ENCODE results near the gene RNF130.

RNF130 gene, protein sequence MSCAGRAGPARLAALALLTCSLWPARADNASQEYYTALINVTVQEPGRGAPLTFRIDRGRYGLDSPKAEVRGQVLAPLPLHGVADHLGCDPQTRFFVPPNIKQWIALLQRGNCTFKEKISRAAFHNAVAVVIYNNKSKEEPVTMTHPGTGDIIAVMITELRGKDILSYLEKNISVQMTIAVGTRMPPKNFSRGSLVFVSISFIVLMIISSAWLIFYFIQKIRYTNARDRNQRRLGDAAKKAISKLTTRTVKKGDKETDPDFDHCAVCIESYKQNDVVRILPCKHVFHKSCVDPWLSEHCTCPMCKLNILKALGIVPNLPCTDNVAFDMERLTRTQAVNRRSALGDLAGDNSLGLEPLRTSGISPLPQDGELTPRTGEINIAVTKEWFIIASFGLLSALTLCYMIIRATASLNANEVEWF

DNA sequence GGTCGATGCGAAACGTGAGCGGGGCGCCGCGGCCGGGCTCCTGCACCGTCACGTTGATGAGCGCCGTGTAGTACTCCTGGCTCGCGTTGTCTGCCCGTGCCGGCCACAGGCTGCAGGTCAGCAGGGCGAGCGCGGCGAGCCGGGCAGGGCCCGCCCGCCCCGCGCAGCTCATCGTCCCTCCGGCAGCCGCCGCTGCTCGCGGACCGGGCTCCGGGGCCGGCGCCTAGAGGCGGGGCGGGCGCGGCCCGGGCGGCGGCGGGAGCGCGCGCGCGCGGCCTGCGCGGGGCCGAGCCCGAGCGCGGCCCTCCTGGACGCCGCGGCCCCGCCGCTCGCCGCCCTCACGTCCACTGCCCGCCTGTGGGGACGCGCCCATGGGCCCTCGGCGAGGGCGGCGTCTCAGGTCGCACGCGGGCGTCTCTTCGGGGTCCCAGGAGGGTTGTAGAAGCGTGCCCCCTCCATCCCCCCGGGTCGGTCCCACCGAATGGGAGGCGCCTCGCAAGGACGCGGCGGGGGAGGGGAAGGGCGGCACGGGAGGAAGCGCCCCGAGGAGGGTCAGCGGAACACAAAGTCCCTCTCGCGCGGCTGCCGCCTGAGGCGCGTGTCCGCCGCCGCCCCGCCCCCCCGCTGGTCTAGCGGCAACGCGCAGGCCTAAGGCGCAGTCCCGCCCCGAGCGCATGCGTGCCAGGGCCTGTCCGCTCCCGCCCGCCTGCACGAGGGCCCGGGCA, at the start of gene RNF130:
Gene RNF130, minus strand, starts transcription at position 229 of the 725 bp plus-strand sequence. Its CDS starts 57 bp downstream, at position 172.
- DNase-seq: peak; percentile 33

DNA sequence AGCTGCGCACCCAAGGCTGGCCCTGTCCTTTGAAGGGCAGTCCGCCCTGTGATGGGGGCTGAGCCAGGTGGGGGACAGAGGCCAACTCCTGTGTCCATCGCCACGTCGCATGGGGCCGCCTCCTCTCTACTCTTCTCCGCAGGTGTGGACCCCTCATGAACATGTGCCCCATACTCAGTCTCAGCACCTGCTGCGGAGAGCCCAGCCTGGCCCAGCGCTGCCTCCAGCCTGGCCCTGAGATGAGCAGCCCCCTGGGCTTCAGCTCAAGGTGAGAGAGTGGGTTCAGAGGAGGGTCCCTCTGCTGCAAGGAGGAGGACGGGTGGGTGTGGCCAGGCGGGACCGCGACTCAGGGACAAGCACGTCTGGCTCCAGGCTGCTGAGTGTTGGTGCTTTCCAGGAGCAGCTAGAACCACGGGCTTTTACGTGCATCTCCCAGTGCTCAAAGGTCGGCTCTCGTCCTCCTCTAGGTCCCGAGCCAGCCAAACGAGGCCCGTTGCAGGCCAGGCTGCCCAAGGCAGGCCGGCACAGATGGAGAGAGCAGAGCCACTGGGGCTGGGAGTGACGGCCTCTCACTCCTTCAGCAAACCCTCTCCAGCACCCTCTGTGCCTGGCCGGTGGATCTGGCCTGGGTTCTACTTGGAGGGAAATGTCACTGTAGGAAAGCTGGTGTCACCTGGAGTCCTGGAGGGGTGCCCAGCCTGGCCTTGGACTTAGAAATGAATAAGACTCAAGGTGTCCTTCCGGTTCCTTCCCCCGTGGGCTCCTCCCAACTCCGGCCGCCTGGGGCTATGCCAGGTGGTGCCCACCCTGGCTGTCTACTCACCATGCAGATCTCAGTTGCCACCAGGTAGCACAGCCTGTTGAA, 48.9 kb upstream of the RNF130 start:
- DNase-seq: no peak

DNA sequence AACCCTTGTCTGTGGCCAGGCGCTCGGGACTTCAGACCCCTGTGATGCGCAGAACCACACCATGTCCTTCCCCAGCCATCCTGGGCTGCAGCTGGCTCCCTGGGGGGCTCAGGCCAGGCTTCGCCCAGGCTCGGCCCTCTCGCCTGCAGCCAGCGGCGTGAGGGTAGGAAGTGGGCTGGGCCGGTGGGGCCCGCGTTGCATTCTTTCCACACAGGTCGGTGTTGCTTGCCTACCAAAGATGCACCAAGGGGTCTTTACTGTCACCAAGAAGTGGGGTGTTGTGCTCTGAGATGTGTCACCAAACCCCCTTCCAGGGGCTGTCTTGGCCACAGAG, 48.3 kb upstream of the RNF130 start:
- DNase-seq: no peak

DNA sequence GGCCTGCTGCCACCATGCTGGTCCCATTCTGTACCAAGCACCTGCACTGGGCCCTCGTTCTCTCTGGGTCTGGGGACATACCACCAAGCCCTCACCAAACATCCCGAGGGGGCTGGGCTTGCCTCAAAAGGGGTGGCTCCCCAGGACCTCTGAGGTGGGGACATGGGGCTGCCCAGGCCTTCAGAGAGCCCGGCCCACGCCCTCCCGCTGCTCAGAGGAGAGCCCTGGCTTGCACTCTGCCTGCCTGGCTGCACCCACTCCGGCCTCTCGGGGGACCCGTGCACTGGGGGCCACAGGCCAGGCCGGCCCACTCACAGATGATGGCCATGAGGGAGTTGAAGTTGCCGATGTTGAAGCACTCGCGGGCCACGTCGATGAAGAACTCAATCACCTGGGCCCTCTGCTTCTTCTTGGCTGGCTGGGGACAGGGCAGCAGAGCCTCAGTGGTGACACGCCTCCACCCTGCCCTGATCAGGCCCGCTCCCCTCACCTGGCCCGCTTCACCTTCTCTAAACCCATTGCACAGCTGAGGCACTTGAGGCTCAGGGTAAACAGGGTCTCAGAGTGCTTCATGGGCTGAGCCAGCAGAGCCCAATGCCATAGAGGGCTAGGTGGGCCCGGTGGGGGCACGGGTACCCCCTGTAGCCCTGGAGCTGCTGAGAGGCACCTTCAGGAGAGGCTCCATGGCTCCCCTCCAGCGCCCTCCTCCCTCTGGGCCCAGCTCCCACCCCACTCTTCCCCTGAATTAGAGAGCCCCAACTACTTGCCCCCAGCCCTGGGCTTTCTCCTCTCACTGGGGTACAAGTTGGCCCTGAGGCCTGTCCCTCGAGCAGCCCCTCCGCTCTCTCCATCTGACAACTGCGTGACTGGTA, 47.7 kb upstream of the RNF130 start:
- DNase-seq: no peak

DNA sequence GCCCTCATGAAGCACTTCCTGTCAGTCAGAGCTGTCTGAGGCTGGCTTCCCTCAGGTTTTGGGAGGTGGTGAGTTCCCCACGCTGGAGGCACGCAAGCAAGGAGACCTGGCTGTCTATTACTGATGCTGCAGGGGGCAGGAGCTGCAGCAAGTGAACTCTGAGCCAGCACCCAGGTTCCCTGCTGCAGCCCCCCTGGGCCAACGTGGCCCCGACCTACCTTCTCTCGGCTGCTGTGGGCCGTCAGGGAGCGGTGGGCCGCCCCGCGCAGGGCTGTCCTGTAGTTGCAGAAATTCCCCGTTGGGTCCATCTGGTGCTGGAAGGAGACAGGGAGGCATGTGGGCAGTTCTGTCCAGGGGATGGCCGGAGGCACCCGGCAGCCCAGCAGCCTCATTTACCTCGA, 46.8 kb upstream of the RNF130 start:
- no peak for DNase-seq

DNA sequence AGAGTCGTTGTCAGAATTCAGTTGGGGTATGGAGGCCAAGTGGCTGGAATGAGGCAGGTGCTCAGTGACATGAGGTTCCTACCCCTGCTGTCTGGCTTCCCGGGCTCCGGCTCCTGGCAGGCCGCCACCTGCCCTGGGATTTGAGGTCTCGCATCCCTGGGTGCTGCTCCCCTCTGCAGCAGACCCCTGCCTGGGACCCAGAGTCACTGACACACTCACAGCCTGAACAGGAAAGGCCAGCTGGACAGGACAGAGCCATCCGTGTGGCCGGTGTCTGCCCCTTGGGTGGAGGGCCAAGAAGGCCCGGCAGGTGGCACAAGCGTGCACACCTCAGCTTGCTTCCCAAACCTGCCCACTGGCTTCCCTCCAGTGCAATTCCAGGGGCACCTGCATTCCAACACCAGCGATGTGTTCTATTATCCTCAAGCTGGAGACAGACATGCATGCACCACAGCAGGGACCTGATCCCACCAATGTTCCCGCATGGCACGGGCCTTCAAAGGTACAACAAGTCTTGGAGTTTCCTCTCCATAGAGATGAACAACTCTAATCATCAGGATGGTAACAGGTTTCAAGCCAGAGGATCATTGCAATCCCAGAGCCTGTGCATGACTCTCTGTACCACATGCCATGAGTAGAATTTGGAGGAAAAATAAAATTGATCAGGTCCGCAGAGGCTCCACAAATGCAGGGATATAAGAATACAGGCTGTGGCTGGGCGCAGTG, 45.6 kb upstream of the RNF130 start:
- DNase-seq: no peak

DNA sequence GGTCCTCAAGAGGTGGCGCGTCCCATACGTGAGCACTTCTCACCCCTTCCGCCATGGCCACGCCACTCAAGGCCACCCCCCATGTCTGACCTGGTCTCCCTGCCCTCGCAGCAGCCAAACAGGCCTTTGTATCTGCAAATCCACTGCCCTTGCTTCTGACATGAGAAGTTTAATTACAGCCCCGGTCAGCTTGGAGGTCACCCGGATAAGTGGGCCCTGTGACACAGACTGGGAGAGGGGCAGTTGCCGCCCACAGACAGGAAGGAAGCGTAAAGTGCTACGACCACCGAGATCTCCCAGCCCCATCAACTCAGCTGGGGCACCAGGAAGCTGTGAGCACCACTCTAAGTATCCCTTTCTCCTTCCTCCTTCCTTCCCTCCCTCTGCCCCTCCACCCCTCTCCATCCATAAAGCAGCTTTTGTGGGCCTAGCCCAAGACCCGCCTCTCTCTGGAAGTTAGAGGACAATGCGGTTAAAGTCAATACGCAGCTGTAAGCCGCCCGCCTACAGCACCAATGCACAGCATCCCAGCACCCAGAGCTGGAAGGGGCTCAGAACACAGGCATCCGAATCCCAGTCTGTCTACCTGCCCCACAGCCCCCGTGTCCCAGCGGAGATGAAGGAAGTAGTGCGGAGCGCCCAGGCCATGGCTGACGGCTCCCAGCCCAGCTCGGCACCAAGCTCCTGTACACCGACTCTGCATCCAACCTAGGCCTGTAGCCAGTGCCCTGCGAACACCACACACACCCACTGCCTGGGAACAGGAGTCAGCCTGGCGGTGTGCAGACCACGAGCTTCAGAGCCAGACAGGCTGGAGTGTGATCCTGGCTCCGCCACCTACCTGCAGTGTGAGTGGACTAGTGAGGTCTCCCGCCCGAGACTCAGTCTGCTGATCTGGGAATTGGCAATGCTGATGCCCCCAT, 44.8 kb upstream of the RNF130 start:
- DNase-seq: no peak

DNA sequence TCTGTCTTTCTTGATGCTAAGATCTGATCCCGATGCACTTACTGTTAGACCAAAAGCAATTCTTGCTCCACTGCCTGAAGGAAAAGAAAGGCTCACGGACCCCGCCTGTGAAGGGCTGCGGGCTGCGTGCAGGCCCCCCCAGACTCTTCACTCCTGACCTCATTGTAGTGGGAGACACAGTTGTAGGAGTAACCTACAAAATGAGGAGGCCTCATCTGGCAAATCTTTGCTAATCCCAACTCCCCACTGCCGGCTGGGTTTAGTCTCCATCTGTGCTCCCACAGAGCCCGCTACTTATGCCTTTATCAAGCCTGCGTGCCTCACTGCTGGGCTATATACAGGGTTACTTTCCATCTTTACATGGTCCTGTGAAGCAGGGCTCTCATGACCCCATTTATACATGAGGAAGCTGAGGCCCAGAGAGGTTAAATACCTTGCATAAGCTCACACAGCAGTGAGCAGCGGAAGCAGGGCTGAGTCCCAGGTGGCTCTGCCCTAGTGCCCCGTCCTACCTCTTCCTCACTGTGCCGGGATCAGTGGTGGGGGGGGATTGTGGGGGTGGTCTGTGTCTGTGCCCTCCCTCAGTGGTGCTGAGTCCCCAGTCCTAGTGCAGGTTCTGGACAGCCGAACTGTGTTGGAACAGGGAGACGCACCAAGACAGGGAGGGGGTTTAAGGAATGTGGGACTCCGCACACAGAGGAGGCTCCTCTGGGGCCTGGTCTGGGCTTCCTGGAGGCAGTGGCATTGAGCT, 43.9 kb upstream of the RNF130 start:
- no peak for DNase-seq

DNA sequence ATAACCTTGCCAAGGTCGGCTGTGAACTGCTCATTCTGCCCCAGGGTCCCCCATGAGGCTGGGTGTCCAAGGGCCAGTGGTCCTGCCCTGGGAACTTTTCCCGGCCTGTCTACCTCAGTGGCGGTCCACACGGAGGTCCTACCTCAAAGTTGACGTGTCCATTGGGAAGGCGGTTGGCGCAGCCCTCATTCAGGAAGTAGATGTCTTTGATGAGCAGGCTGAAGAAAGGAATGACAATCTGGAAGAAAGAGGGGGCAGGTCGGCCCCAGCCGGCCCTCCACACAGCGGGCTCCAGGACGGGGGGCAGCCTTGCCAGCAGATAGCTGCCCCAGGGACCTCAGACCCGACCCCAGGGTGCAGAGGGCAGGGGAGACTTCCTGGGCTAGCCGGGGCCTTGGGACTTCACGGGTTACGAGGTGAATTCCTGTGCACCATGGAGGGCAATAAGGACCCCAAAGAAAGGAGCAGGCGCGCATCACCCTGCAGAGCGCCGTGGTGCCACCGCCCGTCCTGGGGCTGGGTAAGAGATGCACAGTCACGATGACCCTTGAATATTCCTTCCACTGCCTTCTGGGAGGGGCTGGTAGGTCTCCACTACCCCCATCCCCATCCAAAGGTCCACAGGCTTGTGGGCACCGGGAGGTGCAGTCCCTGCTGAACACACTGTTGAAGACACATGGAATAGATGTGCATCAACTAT, 42.9 kb upstream of the RNF130 start:
- DNase-seq: no peak

DNA sequence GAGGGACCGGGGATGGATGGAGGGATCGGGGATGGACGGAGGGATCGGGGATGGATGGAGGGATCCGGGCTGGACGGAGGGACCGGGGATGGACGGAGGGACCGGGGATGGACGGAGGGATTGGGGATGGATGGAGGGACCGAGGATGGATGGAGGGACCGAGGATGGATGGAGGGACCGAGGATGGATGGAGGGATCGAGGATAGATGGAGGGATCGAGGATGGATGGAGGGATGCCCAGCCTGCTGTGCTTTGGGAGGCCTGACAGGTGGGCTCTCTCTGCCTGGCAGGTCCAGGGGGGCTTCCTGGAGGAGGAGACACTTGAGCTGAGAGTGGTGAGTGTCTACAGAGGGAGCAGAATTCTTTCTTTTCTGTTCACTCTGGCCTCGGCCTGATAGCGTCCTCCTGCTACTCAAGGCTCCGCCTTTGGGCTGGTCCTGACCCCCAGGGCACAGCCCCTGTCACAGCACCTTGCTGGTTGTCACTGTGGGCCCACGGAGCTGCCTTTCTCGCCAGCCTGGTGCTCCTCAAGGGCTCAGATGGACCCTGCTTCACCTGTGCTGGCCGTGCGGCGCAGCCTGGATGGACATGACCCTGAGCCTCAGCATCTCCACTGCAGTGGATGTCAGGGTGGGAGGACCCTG, 42.2 kb upstream of the RNF130 start:
- DNase-seq: no peak

DNA sequence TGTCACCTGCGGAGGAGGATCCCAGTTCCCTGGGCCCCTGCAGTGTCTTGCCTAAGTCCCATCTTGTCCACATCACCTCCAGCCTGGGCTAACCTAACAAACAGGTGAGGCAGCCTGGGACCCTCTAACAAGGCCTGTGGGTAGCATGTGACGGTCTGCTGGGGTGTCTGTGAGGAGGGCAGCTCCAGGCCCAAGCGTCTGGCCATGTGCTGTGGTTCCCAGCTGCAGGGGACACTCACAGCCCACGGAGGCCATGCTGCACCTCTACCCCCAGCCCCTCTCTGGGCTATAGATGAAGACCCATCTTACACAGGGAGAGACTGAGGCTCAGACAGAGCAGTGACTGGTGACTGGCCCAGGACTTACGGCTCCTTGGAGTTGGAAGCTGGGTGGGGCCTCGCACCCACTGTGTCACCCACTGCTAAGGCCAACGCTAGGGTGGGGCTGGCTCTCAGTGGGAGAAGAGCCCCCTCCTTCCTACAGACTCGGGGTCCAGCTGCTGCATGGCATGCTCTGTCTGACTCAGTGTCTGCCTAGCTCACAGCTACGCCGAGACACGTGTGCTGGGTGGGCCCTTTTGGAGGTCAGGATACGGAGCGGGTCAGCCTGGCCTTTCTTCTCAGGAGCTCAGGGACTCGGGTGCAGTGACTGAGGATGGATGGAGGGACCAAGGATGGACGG, 40.8 kb upstream of the RNF130 start:
- DNase-seq: no peak

DNA sequence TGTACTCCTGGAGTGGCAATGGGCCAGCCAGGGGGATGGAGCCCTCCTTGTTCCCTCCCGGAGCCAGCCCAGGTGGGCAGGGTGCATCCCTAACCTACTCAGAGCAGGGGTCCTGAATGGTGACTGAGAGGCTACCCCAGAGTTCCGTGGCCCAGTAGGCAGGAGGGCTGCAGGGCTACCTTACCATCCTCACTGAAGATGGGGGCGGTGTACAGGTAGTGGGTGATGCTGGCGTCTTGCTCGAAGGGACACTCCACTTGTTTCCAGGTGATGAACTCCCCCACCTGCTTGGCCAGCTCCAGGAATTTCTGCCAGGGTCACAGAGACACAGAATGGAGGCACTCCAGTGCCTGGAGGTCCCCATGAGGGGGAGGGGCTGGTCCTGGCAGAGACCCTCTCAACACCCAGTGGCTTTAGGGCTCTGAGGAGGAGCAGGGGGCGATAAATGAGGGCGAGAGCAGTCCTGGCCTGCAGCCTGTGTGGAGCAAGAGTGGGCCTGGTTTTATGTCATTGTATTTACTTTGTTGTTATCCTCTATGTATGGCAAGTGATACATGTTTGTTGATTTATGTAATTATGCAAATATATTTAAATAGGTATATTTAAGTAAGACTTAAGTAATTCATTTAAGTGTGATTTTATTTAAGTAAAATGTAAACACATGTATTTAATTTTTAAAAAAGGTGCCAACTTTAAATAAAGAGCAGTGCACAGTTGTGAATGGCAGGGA, 39.9 kb upstream of the RNF130 start:
- DNase-seq: no peak

DNA sequence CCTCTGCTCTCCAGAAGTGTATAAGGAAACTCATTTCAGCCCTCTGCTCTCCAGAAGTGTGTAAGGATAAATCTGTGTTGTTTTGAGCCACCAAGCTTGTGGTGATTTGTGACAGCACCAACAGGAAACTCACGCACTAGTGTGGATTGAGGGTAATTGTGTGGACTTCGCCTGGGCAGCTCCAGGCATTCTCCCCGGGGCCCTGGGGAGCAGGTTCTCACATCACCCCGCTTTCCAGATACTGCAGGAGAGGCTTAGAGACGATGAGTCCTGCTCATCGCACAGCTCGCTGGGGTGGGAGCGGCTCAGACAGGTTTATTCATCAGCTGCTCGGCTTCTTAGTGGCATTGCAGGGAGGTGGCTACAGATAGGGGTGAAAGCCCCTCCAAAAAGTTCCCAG, 38.4 kb upstream of the RNF130 start:
- DNase-seq: no peak

DNA sequence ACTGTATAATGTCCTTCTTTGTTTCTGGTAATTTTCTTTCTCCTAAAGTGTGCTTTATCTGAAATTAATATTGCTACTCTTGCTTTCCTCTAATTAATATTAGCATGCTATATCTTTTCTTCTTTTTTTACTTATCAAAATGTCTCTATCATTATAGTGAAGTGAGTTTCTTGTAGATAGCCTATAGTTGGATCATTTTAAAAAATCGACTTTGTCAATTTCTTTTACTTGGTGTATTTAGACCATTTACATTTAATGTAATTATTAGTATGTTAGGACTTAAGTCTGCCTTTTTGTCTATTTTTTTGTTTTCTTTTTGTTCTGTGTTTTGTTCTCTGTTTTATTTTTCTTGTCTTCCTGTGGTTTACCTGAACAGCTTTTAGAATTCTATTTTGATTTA, 35.4 kb upstream of the RNF130 start:
- no peak for DNase-seq

DNA sequence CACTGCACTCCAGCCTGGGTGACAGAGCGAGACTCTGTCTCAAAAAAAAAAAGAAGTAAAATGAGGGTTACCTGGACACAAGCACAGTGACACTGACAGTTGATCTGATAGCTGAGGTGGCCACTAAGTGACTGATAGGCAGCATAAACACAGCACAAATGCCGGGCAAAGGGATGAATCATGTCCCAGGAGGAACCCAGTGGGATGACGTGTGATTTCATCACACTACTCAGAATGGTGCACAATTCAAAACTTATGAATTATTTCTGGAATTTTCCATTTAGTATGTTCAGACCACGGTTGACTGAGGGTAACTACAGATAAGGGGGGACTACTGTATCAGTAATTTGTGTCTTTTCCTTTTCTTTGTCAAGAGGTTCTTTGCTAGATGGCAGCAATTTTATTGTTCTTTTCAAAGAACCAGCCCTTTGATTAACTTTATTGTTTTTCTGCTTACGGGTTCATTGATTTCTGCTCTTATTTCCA, 34.3 kb upstream of the RNF130 start:
- no peak for DNase-seq

DNA sequence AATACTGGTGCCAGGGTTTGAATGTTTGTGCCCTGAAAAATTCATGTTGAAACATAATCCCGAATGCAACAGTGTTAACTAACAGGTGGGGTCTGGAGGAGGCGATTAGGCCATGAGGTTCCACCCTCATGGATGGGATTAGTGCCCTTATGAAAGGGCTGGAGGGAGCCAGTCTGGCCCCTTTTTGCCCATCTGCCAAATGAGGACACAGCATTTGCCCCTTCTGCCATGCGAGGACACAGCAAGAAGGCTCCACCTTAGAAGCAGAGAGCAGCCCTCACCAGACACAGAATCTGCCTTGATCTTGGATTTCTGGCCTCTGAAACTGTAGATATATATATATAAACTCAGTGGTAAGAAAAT, 32.6 kb upstream of the RNF130 start:
- DNase-seq: no peak

DNA sequence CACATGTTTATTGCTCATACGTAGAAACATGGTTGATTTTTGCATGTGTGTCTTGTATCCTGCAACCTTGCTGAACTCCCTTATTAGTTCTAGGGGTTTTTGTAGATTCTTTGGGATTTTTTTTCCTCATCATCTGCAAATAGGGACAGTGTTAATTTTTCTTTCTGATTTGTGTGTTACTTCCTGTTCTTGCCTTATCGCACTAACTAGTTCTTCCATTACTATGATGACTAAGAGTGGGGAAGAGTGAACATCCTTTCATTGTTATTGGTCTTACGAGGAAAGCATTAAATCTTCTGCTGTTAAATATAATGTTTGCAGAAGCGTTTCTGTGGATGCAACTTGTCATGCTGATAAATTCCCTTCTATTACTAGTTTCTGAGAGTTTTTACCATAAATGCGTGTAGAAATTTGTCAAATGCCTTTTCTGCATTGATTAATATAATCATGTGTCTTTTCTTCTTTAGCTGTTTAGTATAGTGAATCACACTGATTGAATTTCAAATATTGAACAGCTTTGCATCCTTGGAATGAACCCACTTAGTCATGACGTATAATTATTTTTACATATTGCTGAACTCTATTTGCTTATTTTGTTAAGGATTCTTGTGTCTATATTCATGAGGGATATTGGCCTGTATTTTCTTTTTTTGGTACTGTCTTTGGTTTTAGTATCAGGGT, 32.1 kb upstream of the RNF130 start:
- no peak for DNase-seq

Data from SIG-M5 (cell line).